Jurkat, Clone E6-1 (cell line): ENCODE measurements around the gene IQGAP2.
"Not testable (repeated sequence)": the region's sequence is repeated elsewhere in the genome, so short reads cannot be mapped to it uniquely, and the experiment has no call there.

Experiments used
- DNase-seq: peaks from one replicate; pipeline ENCODE4 v3.0.0-alpha.2; 2011; ENCODE audit warnings: low read depth, low spot score
- H3K4me3 ChIP-seq: 2 replicates; pipeline ENCODE4 v1.5.1; 2011; ENCODE audit warnings: mild to moderate bottlenecking, low read length, control low read depth, moderate library complexity

IQGAP2 gene

DNA sequence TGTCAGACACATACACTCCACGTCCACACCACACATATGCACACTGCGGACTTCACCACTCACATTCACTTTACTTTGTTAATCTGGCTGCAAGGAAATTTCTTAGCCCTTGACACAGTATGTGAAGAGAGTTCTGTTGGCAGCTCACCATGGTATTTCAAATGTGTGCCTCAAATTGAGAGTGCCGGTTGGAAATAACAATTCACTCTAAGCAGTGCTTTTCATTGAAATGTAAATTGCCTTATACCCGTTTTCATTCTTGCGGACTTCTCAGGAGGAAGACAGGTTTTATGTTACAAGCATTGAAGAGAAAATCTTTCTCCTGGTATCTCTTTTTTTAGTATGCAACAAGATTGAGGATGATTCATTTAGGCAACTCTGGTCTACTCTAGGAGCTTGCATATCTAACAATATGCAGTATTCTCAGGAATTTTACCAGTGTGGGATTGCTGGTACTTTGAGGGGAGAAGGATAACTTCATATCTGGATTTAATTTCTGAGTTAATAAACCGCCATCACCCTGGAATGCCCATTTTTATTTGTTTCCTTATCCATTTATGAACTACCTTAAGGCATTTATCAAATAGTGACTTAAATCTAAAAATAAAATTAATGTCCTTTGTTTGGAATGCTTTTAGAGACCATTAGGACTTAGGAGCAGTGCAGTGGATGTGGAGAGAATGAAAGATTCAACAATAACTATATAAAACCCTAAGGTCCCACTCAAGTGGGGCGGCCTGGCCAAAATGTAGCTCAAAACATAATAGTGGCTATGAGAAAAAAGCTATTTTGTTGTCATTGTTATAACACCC is 87.0 kb downstream of the IQGAP2 start:
- no peak overlapping the region for H3K4me3 ChIP-seq
- no peak for DNase-seq

DNA sequence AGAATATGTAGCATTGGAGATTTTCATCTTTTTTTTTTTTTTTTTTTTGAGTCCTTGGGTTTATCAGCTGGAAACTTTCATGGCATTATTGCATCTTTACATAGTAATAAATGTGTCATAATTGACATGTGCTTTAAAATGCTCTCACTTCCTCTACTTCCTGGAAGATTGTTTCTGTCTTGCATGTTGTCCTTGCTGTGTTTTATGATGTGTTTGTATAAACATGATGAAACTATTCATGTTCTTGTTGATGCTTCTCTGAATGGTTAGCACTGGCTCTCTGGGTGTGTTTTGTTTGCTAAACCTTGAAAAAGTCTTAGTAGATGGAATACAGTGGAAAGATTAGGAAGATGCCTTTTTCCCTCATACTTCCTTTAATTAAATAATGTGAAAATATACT is 87.9 kb downstream of the IQGAP2 start:
- H3K4me3 ChIP-seq = no peak overlapping the region
- DNase-seq = no peak

- H3K4me3 ChIP-seq = no peak overlapping the region
- no peak for DNase-seq
Measured at GRCh38 chr5:76492819-76493189, 89.7 kb downstream of the IQGAP2 start.

- no peak for DNase-seq
- H3K4me3 ChIP-seq = no peak overlapping the region
Measured at GRCh38 chr5:76493190-76493837, 90.2 kb downstream of the IQGAP2 start.

DNA sequence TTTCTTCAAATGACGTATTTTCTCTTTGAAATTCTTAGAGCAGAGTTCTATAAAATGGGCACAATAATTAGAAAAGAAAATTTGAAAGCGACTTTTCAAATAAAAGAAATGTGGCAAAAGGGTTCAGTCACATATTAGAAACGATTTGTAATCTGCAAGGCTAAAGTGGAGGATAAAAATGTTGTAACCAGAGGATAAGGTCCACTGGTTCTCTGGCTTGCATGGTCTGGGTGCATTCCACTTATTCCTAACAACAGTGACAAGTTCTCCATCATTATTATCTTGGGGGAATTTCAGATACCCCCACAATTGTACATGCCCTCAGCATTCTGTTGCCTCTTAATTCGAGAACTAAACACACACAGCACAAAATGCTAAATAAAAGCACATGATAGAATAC is 91.1 kb downstream of the IQGAP2 start:
- no peak overlapping the region for H3K4me3 ChIP-seq
- no peak for DNase-seq

- H3K4me3 ChIP-seq = no peak overlapping the region
- DNase-seq = no peak
Measured at GRCh38 chr5:76495870-76496269, 92.8 kb downstream of the IQGAP2 start.

- H3K4me3 ChIP-seq = no peak overlapping the region
- DNase-seq = no peak
Measured at GRCh38 chr5:76497065-76497460, 94.0 kb downstream of the IQGAP2 start.

DNA sequence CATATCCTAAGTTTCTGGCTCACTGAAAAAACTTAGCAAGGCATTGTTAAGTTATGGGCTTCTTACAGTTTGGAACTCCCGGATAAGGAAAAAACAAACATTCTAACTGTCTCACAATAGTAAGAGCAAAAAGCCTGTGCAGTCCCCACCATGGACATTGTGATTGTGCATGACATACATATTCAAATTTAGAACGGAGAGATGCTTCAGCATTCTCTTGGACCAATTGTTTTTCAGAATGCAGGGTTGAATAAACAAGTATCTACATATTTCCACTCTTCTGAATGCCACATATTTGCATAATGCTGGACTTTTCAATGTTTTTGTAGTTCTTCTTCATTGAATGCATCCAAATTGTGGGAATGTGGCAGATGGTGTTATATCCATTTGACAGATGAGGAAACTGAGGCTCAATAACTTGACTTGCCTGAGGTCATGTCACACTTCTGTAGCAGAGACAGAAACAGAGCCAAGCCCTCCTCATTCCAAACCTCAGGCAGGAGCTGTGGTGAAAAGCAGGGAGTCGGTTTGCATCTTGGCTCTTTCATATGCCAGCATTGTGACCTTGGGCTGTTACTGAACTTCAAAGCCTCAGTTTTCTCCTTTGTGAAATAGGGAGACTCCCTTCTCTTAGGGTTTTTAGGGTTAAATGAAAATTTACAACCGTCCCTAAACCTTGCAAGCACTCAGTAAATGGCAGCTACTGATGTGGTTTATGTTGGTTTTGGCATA is 95.1 kb downstream of the IQGAP2 start:
- DNase-seq = peak; percentile 35
- no peak overlapping the region for H3K4me3 ChIP-seq

DNA sequence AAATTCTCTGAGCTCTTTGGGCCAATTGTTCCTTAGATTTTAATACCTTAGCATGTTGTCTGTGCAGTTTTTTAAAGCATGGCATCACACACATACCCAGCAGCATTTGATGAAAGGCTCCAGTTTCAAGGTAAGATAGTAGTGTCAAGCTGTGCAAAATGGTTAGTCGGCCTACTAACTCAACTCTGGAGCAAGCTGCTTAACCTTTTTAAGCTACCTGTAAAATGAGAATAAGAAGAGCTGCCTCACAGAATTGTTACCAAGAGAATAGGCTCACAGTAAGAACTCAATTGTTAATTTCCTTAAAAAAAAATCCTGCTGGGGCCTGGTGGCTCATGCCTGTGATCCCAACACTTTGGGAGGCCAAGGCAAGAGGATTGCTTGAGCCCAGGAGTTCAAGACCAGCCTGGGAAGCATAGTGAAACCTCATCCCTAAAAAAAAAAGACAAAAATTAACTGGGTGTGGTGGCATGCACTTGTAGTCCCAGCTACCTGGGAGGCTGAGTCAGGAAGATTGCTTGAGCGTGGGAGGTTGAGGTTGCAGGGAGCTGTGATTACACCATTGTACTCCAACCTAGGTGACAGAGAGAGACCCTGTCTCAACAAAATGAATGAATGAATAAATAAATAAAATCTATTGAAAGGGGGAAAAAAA is 96.5 kb downstream of the IQGAP2 start:
- no peak for DNase-seq
- H3K4me3 ChIP-seq = no peak overlapping the region

DNA sequence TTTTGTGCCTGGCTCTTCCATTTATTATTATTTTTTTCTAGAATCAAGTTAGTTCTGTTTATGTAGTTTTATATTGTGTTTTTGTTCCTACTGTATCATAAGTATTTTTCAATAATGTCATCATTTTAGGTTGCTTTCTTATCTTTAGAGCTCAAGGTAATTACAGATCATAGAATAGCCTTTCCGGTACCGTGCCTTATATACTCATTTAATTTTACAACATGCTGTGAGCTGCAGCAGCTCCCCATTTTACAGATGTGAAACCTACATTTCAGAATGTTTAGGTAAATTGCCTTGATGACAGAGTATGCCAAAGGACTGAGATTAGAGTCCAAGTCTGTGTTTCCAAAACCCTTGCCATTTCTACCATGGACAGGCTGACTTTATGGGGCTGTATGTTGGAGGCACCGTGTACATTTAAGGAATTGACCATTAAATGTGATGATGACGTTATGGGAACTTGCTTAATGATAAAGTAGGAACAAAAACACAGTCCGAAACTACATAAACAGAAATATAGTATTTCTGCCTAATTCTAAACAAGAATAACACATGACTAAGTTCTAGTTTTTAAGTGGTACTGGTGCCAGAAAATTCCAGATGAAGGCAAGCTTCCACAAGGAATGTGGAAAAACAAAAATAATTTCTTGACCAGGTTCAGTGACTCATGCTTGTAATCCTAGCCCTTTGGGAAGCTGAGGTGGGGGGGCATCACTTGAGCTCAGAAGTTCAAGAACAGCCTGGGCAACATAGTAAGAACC is 97.7 kb downstream of the IQGAP2 start:
- DNase-seq = no peak
- no peak overlapping the region for H3K4me3 ChIP-seq

GRCh38 chr5:76503929-76504328 is 100.8 kb downstream of the IQGAP2 start:
- no peak overlapping the region for H3K4me3 ChIP-seq
- DNase-seq = no peak

DNA sequence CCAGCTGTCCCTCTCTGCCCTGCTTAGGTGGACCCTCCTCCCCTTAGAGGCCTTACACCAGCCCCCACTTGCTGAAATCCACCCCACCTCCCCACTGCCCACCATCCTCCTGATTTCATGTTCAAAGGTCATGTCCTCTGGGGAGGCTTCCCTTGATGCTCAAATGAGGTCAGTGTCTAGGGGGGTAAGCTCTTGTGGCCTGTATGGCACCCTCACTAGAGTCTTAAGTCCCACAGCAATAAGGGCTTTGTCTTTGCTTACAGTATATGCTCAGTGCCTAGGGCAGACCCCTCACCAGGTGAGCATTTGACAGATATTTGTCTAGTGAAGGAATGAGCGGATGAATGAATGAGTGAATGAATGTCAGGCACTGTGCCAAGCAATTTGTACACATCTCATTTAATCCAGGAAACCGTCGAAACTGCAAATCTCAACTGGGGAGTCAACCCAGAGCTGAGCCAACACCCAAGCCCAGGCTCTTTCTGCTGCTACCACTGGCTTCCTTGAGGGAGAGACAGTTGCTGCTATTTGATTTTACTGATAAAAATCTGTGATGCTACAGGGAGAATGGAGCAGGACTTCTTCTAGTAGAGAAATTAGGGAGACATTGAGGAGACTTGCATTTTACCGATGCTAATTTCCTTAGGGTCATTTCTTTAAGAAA is 101.9 kb downstream of the IQGAP2 start:
- no peak for DNase-seq
- no peak overlapping the region for H3K4me3 ChIP-seq

DNA sequence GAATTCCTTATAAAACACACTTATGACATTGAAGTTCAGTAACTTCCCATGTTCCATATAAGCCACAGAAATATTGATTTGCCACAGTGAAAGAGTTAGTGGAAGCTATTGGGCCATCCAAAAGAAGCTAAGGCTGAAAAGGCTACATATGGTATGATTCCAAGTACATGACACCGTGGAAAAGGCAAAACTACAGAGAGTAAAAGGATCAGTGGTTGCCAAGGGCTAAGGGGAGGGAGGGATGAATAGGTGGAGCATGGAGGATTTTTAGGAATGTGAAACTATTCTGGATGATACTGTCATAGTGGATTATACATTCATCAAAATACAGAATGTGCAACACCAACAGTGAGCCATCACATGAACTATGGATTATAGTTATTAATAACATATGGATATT is 110.4 kb downstream of the IQGAP2 start:
- no peak for DNase-seq
- no peak overlapping the region for H3K4me3 ChIP-seq

GRCh38 chr5:76514292-76514691 is 111.2 kb downstream of the IQGAP2 start:
- DNase-seq = no peak
- H3K4me3 ChIP-seq = no peak overlapping the region

DNA sequence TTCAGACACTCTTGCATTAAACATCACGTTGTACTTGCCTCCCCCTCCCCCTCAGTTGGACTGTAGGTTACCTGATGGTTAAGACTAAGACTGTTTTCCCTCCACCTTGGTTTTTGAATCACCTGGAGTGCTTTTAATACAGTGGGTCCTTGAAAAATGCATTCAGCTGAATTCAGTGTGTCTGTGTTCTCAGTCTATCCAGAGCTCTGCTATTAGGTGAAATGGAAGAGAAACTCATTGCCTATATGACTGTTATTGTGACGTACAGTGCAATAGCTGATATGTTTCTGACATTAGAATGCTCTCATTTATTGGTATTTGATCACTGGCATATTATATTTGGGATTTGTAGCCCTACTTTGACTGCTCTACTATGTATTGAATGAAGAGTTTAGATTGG is 111.6 kb downstream of the IQGAP2 start:
- no peak overlapping the region for H3K4me3 ChIP-seq
- DNase-seq = no peak

- H3K4me3 ChIP-seq = no peak overlapping the region
- DNase-seq = no peak
Measured at GRCh38 chr5:76517334-76517733, 114.2 kb downstream of the IQGAP2 start.

GRCh38 chr5:76518246-76518645 is 115.2 kb downstream of the IQGAP2 start:
- not testable (repeated sequence) for H3K4me3 ChIP-seq, DNase-seq

- H3K4me3 ChIP-seq = no peak overlapping the region
- no peak for DNase-seq
Measured at GRCh38 chr5:76521240-76521758, 118.2 kb downstream of the IQGAP2 start.
